ENCODE measurements around the gene EXOC4. TPM values are rescaled to one million over a fixed set of nuclear protein-coding genes. Genes with fewer than 3 reads are reported as not detected.
A peak's percentile ranks its signal among the peaks of the same experiment; 100 is the strongest.

The EXOC4 gene
- total RNA-seq, 1 donor from 2014 or later, result 67.7 TPM

GRCh38 chr7:134030460-134030865 lies 777.6 kb downstream of the EXOC4 start:
- Mint-ChIP-seq H3K36me3 (ENCODE audit: low read depth) (peaks cover 7% of the 10 kb centered on the region), H3K9me3 (ENCODE audit: low read depth) (peaks cover 7% of the 10 kb centered on the region), H3K4me3 (ENCODE audit: unreplicated experiment) (no peak overlapping the region), H3K4me1 (ENCODE audit: low read depth) (peaks cover 5% of the 10 kb centered on the region), H3K27me3 (ENCODE audit: low read depth) (no peaks in the 10 kb centered on the region), H3K27ac (ENCODE audit: unreplicated experiment) (no peak overlapping the region)
- no peak for TF ChIP-seq CTCF (IDR thresholded peaks at IDR 0.05)
- no peak for DNase-seq (ENCODE audit: low spot score)

GRCh38 chr7:134031835-134032617 lies 779.1 kb downstream of the EXOC4 start:
- no peak for DNase-seq (ENCODE audit: low spot score)
- Mint-ChIP-seq H3K4me3 (ENCODE audit: unreplicated experiment) (no peak overlapping the region), H3K36me3 (ENCODE audit: low read depth) (peaks cover 6% of the 10 kb centered on the region), H3K27me3 (ENCODE audit: low read depth) (no peaks in the 10 kb centered on the region), H3K9me3 (ENCODE audit: low read depth) (peaks cover 7% of the 10 kb centered on the region), H3K4me1 (ENCODE audit: low read depth) (peaks cover 3% of the 10 kb centered on the region), H3K27ac (ENCODE audit: unreplicated experiment) (no peak overlapping the region)
- TF ChIP-seq CTCF (IDR thresholded peaks at IDR 0.05), result peak; percentile 54

GRCh38 chr7:134034652-134035051 lies 781.8 kb downstream of the EXOC4 start:
- peaks cover 3% of the 10 kb centered on the region for H3K4me1 Mint-ChIP-seq (ENCODE audit: low read depth)
- H3K36me3 Mint-ChIP-seq (ENCODE audit: low read depth), result no peaks in the 10 kb centered on the region
- H3K4me3 Mint-ChIP-seq (ENCODE audit: unreplicated experiment), result no peak overlapping the region
- no peak overlapping the region for H3K27ac Mint-ChIP-seq (ENCODE audit: unreplicated experiment)
- no peaks in the 10 kb centered on the region for H3K9me3 Mint-ChIP-seq (ENCODE audit: low read depth)
- H3K27me3 Mint-ChIP-seq (ENCODE audit: low read depth), result no peaks in the 10 kb centered on the region
- TF ChIP-seq CTCF (IDR thresholded peaks at IDR 0.05), result no peak
- no peak for DNase-seq (ENCODE audit: low spot score)

GRCh38 chr7:134037991-134038390 lies 785.1 kb downstream of the EXOC4 start:
- H3K36me3 Mint-ChIP-seq (ENCODE audit: low read depth), result no peaks in the 10 kb centered on the region
- no peak overlapping the region for H3K4me3 Mint-ChIP-seq (ENCODE audit: unreplicated experiment)
- TF ChIP-seq CTCF (IDR thresholded peaks at IDR 0.05), result no peak

GRCh38 chr7:134040988-134041387 lies 788.1 kb downstream of the EXOC4 start:
- Mint-ChIP-seq H3K4me1 (ENCODE audit: low read depth) (peaks cover 6% of the 10 kb centered on the region), H3K36me3 (ENCODE audit: low read depth) (no peaks in the 10 kb centered on the region), H3K9me3 (ENCODE audit: low read depth) (no peaks in the 10 kb centered on the region), H3K27ac (ENCODE audit: unreplicated experiment) (no peak overlapping the region), H3K27me3 (ENCODE audit: low read depth) (no peaks in the 10 kb centered on the region), H3K4me3 (ENCODE audit: unreplicated experiment) (no peak overlapping the region)
- no peak for DNase-seq (ENCODE audit: low spot score)
- TF ChIP-seq CTCF (IDR thresholded peaks at IDR 0.05), result no peak

More at GRCh38 chr7:134037991-134038390, 785.1 kb downstream of the EXOC4 start:
- Mint-ChIP-seq H3K27me3 (ENCODE audit: low read depth) (no peaks in the 10 kb centered on the region), H3K4me1 (ENCODE audit: low read depth) (no peaks in the 10 kb centered on the region), H3K9me3 (ENCODE audit: low read depth) (no peaks in the 10 kb centered on the region), H3K27ac (ENCODE audit: unreplicated experiment) (no peak overlapping the region)
- DNase-seq (ENCODE audit: low spot score), result no peak

Measured in chondrocyte (in vitro differentiated cells).